ENCODE measurements around the gene ORAI1.
"Not testable (repeated sequence)": the region's sequence is repeated elsewhere in the genome, so short reads cannot be mapped to it uniquely, and the experiment has no call there.

Gene ORAI1

DNA sequence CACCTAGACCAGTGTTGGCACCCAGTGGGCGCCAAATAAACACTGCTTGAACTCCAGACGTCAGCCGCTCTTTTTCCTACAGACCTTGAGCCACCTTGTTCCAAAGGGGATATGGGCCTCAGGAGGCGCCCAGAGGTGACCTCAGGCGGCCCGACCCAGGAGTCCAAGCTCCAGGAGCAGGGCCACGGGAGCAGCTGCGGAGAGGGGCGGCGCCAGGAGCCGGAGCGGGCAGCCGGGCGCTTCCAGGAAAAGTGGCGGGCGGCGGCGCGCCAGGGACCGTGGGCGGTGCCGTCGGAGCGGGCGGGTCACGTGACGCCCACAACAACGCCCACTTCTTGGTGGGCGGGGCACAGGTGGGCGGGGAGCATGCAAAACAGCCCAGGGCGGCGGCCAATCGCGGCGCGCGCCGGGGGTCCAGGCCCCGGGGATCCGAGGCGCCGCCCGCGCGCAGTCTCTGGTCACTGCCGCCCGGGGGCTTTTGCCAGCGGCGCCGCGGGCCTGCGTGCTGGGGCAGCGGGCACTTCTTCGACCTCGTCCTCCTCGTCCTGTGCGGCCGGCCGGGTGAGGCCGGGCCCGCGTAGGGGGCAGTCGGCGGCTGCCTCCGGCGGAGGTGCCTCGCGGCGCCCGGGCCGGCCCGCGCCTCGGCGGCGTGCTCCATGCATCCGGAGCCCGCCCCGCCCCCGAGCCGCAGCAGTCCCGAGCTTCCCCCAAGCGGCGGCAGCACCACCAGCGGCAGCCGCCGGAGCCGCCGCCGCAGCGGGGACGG lies at the start of gene ORAI1:
Gene ORAI1 (plus strand): TSS at position 444 of the 766 bp plus-strand sequence.
- peak; percentile 95 for DNase-seq

DNA sequence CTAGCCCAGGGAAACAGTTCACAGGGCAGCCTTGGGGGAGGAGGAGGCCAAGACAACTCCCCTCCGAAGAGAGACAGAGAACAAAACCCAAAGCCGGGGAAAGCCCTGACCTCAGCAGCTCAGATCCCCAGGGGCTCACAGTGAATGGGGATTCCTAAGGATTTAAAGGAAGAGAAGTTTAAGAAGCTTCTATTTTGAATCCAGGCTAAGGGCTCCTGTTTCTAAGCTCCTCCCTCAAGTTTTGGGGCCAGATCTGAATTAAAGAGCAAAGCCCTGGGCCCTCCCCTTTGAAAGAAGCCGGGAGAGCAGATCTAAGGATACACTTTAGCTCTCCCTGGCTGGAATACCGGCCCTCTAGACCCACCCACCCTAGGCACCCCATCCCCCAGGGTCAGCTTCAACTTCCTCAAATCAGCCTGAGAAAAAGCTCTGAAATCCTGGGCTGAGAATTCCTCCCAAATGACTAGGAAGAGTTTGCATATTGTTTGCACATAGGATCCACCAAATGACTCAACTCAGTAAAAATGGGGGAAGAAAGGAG lies 49.4 kb upstream of the ORAI1 start:
- DNase-seq = no peak

- DNase-seq = no peak
Observed at GRCh38 chr12:121577443-121578180, 48.7 kb upstream of the ORAI1 start.

GRCh38 chr12:121578230-121579189 lies 47.8 kb upstream of the ORAI1 start:
- DNase-seq = no peak

DNA sequence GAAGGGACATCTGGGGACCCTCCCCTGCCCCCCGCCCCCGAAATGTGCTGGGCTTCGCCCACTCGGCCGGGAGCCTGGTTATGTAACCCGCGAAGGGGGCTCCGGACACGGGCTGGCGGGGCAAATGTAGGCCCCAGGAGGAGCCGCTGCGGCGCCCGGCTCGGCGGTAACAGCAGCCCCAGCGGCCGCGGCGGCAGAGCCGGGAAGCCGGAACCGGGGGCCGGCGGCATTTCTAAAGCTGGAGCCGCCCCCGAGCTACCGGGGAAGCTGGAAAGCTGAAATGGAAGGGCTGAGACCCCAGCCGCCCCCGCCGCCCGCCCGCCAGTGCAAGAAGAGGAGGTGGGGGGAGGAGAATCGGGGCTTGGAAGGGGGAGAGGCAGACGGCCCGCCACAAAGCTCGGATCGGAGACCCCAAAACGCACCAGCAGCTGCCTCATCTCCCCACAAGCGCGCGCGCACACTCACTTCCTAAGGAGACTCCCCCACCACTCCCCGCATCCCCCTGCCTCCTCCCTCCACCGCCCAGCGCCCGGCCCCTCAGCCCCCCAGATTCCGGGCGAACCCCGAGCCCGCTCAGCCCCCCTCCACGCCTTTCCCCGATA lies 47.0 kb upstream of the ORAI1 start:
- DNase-seq = peak; percentile 14

DNA sequence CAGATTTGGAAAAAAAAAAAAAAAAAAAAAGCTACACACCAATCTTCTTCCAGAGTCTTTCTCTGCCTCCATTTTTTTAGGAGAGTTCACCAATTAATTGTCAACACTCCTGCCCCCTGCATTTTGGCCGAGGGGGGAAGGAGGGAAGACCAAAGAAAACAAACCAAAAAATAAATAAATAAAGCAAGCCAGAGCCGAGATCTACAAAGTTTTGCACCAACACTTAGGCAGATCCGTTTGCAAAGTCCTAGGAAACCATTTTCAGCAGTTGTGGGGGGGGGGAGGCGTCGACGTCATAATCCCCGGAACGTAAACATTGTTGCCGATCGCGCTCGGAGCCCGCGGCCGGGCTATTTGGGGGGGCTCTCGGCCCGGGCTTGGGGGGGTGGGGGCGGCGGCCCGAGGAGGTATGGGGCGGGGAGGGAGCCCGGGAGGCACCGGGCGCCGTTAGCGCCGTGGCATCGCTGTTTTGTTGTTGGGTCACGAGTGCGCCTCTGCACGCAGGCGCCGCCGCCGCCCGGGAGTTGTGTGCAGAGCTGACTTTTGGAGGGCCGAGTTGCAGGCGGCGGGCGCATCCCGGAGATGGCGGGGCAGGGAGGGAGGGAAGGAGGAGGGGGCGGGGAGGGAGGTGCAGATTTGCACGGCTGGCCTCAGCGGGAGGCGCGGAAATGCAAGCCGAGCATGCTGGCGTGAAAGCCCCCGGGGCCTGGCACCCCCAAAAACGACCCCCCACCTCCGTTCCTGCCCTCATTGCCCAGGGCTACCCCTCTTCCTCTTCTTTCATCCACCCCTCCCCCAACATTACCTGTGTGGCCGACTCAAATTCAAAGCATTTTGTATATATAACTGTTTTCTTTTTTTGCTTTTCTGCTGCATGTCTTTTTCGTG lies 46.1 kb upstream of the ORAI1 start:
- peak; percentile 79 for DNase-seq

DNA sequence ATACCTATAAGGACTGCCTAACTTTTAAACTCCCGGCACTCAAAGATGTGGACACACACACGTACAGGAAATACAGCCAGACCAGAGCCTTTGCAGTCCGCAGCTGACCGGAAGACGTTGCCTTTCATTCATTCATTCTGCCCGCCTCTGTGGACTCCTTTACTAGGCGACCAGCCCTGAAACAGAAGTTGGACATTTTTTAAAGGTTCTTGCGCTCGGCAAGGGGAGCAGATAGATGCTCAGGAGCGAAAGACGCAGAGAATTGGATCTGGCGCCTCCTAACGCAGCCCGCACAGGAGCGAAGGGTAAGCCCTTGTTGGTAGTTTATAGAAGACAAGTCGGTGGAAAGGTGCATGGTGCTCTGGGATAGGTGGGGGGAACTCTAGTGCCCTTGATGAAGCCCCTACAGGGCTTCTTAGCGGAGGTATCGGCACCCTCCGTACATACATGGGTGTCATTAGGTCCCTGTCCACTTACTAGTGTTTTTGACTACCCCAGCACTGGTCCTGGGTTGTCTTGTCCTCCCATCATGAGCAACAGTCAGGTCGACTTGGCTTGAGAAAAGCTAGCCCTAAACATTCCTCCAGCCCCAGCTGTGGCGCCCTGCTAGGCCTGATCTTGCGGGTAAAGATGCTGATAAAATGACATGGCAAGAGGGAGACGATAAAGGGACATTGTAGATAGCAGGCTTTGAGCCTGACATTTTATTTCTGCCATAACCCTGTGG lies 45.2 kb upstream of the ORAI1 start, which contains the start of gene KDM2B:
Gene KDM2B (minus strand): TSS at position 65 of the 727 bp plus-strand sequence. CDS start 112 bp downstream, outside the sequence.
- no peak for DNase-seq

GRCh38 chr12:121581686-121582429 lies 44.5 kb upstream of the ORAI1 start:
- no peak for DNase-seq

DNA sequence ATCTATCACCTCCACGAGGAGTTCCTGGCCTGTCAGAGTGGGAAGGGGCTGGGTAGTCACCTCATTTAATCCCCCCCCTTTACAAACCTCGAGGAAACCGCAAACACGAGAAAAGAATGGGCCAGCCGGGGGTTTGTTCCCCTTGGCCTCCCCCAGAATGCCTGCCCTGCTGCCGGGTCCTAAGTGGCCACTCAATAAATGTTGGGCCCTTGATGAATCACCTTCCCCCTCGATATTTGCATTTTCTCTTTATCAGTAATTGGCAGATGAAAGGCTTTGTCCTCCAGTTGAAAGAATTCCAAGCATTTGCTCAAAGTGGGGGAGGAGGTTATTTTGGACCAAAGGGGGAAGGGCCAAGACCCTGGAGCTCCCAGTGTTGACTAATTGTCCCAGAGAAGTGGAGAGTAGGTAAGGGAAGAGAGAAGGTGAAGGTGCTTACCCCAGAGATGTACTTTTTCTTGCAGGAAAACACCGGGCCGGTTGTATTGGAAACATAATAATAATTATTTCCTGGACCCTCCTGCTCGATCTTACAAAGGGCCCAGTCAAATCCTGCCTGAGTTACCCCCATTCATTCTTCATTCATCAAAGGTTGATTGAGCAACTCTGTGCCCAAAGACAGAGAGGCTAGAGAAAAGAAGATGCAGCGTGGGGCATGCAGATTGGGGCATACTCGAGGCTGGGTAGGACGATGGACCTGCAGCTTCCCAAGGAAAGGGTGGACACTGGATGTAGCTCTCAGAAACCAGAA lies 43.6 kb upstream of the ORAI1 start:
- no peak for DNase-seq

DNA sequence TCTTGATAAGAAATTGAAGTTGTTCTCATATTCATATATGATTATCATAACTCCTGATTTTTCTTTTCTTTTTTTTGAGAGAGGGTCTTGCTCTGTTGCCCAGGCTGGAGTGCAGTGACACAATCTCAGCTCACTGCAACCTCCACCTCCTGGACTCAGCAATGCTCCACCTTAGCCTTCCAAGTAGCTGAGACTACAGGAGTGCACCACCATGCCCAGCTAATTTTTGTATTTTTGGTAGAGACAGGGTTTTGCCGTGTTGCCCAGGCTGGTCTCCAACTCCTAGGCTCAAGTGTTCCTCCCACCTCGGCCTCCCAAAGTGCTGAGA lies 43.0 kb upstream of the ORAI1 start:
- DNase-seq = not testable (repeated sequence)

GRCh38 chr12:121584885-121585284 lies 41.4 kb upstream of the ORAI1 start:
- DNase-seq = not testable (repeated sequence)

DNA sequence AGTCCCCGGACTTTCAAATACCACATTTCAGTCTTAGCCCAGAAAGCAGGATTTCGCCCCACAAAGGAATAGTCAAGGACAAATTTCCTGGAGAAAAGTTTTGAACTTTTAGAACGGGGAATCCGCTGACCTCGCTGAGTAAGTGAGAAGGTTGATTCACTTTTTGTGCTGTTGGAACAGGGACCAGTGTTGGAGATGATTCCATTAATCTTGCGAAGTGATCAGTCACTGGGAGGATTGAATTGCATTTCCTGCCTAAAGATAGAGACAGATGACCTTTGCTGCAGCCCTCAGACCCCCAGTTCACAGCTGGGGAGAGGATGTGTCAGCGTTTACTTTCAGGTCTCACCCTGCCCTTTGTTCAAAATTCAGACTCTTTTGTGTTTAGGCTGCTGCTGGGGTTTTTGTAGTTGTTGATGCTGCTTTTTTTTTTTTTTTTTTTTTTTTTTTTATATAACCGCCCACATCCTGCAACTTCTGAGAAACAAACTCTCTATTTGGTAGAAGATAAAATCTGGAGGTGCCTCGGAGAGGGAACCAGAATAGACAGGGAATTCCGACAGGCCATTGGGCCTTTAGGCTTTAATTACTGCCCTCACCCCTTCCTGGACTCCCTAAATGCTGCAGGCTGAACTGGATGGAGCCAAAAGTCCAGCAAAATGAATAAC lies 35.7 kb upstream of the ORAI1 start:
- DNase-seq = no peak

DNA sequence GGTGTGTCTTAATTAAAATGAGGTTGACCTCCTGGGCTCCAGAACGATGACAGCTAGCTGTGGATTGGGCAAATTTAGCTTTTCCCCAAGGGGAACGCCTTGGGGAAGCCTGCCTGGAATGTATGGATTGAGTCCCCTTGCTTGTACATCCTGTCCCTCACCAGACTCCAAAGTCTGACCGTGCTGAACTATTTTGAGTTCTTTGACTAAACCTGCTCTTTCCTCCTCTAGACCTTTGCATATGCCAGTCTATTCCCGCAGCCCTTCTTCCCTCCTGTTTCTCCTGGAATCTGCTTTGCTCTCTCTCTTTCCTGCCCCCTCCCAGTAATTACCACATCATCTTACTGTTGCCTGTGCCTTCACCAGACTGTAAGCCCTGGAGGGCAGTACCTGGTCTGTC lies 34.0 kb upstream of the ORAI1 start:
- no peak for DNase-seq

DNA sequence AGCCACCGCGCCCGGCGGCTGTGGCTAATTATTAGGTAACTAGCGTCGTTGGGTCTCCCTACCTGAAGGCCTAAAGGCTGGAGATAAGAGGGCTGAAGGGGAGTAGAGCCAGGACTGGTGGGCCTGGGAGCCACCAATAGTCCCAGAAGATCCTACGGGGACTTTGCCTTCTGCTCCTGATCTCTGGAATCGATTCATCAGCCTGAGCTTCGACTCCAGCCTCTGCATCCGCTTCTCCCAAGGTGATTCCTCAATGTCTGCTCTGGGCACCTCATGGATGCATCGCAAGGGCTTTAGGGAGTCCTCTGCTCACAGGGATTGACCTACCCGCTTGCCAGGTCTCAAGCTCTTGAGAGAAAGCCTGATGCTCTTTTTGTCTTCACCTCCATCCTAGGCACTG lies 30.8 kb upstream of the ORAI1 start:
- no peak for DNase-seq

- no peak for DNase-seq
Observed at GRCh38 chr12:121596526-121596925, 29.8 kb upstream of the ORAI1 start.

DNA sequence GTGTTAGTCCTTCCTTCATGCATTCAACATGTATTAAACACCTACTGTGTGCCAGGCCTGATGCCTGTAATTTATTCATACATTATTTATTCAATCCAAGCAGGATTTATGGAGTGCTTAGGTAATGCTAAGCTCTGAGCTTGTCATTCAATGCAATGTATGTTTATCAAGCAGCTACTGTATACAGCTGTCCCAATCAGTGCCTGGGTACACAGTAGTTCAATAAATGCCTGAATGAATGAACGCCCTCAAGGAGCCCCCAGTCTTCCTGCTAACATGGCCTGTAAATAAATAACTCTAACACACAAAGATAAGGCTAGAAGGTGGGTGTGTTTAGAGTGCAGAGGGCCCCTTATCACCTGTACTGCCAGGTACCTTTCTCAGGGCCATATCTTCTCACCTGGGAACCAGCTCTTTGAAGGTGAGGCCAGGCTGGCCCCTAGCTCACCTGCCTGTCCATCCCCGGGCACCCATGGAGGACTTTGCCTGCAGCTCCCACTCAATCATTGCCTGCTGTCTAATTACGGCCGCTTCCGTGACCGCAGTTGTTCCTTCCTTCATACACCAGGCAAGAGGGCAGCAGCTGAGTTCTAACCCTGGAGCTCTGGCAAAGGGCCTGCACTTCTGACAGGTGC lies 25.5 kb upstream of the ORAI1 start:
- no peak for DNase-seq

- no peak for DNase-seq
Observed at GRCh38 chr12:121602766-121603165, 23.6 kb upstream of the ORAI1 start.

DNA sequence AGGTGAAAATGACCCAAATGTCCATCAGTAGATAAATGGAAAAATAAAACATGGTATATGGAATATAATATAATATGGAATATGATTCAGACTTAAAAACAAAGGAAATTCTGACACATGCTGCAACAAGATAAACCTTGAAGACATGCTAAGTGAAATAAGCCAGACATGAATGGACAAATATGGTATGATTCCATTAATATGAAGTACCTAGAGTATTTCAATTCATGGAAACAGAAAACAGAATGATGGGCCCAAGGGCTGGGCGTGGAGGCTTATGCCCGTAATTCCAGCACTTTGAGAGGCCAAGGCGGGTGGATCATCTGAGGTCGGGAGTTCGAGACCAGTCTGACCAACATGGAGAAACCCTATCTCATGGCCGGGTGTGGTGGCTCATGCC lies 22.7 kb upstream of the ORAI1 start:
- DNase-seq = no peak

All from NCI-H345 (cell line).